ENCODE data around the gene TPR. TPM values are rescaled to one million over a fixed set of nuclear protein-coding genes. Genes with fewer than 3 reads are reported as not detected.

The TPR gene
- total and polyA plus RNA-seq, 2 experiments from 2014 or later = 58.4 to 65.1 TPM

DNA sequence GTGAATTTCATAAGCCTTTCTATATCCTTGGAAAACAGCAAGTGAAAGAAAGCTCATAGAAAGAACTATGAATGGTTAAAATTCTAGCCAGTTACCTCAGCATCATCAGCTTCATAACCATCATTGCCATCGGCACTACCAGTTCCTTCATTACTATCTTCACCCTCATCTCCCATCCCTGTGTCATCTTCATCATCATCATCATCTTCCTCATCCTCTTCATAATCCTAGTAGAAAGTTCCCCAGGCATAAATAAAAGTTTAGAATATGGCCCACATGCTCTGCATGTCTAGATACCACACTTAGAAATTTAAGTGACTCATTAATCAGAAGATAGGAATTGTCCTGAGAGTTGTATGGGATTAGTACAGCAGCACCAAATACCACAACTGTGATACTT, 49.0 kb downstream of the TPR start:
- H3K79me2 ChIP-seq = no peaks in the 10 kb centered on the region
- no peaks in the 10 kb centered on the region for H3K27me3 ChIP-seq
- no peak overlapping the region for H3K27ac ChIP-seq
- H2AFZ ChIP-seq = no peak overlapping the region
- H3K9me2 ChIP-seq (replicated peaks; ENCODE audit: insufficient read depth) = no peaks in the 10 kb centered on the region
- H3K36me3 ChIP-seq (replicated peaks; ENCODE audit: insufficient read depth, low read depth) = no peaks in the 10 kb centered on the region
- WGBS (ENCODE audit: low lambda C conversion rate, missing lambda C conversion rate) = 90% methylated on average over 1 of the region's 1 CpG
- TF ChIP-seq, protein P1, sequence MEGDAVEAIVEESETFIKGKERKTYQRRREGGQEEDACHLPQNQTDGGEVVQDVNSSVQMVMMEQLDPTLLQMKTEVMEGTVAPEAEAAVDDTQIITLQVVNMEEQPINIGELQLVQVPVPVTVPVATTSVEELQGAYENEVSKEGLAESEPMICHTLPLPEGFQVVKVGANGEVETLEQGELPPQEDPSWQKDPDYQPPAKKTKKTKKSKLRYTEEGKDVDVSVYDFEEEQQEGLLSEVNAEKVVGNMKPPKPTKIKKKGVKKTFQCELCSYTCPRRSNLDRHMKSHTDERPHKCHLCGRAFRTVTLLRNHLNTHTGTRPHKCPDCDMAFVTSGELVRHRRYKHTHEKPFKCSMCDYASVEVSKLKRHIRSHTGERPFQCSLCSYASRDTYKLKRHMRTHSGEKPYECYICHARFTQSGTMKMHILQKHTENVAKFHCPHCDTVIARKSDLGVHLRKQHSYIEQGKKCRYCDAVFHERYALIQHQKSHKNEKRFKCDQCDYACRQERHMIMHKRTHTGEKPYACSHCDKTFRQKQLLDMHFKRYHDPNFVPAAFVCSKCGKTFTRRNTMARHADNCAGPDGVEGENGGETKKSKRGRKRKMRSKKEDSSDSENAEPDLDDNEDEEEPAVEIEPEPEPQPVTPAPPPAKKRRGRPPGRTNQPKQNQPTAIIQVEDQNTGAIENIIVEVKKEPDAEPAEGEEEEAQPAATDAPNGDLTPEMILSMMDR (IDR thresholded peaks at IDR 0.05; ENCODE audit: poor library complexity) = no peak
- TF ChIP-seq EZH2 (IDR thresholded peaks at IDR 0.05; ENCODE audit: borderline replicate concordance) = no peak
- no peak for TF ChIP-seq EZH2phosphoT487 (IDR thresholded peaks at IDR 0.05; ENCODE audit: low read depth, severe bottlenecking, unreplicated experiment)
- no peak for DNase-seq (ENCODE audit: low spot score)
- no peaks in the 10 kb centered on the region for H3K4me1 ChIP-seq (ENCODE audit: insufficient read depth)
- peaks cover 5% of the 10 kb centered on the region for H4K20me1 ChIP-seq (ENCODE audit: insufficient read depth, poor library complexity, severe bottlenecking)
- H3K9me3 ChIP-seq (ENCODE audit: low read depth) = no peaks in the 10 kb centered on the region
- H3K4me2 ChIP-seq = no peak overlapping the region
- H3K4me3 ChIP-seq = no peak overlapping the region

DNA sequence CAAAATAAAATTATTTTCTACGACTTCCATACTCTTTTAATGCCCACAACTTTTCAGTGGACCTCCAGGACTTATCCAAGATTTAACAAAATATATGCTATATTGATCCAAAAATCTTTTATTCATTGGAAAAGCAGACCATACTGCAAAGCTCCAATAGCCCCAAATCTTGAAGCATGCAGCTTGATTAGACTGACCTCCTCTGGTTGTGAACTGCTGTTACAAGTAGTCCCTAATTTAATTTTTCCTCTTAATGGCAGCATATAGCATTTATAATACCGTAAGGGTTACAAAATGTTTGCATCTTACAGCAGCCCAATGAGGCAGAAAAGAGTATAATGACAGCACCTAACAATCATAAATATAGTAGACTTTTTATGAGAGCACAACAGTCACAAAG, 49.8 kb downstream of the TPR start:
- no peaks in the 10 kb centered on the region for H3K79me2 ChIP-seq

GRCh38 chr1:186323865-186324264, 51.2 kb downstream of the TPR start:
- no peak for TF ChIP-seq EZH2phosphoT487 (IDR thresholded peaks at IDR 0.05; ENCODE audit: low read depth, severe bottlenecking, unreplicated experiment)
- TF ChIP-seq, protein P1 (IDR thresholded peaks at IDR 0.05; ENCODE audit: poor library complexity) = no peak
- TF ChIP-seq EZH2 (IDR thresholded peaks at IDR 0.05; ENCODE audit: borderline replicate concordance) = no peak
- H3K36me3 ChIP-seq (replicated peaks; ENCODE audit: insufficient read depth, low read depth) = no peaks in the 10 kb centered on the region

More for the DNA sequence above, 49.8 kb downstream of the TPR start:
- Histone ChIP-seq H2AFZ (no peak overlapping the region), H3K36me3 (replicated peaks; ENCODE audit: insufficient read depth, low read depth) (no peaks in the 10 kb centered on the region), H3K4me3 (no peak overlapping the region), H4K20me1 (ENCODE audit: insufficient read depth, poor library complexity, severe bottlenecking) (peaks cover 5% of the 10 kb centered on the region), H3K4me1 (ENCODE audit: insufficient read depth) (no peaks in the 10 kb centered on the region), H3K9me2 (replicated peaks; ENCODE audit: insufficient read depth) (no peaks in the 10 kb centered on the region), H3K9me3 (ENCODE audit: low read depth) (no peaks in the 10 kb centered on the region), H3K27me3 (no peaks in the 10 kb centered on the region), H3K4me2 (no peak overlapping the region), H3K27ac (no peak overlapping the region)
- TF ChIP-seq, protein P1 (IDR thresholded peaks at IDR 0.05; ENCODE audit: poor library complexity) = no peak
- no peak for TF ChIP-seq EZH2phosphoT487 (IDR thresholded peaks at IDR 0.05; ENCODE audit: low read depth, severe bottlenecking, unreplicated experiment)
- no peak for TF ChIP-seq EZH2 (IDR thresholded peaks at IDR 0.05; ENCODE audit: borderline replicate concordance)
- DNase-seq (ENCODE audit: low spot score) = no peak
- WGBS (ENCODE audit: low lambda C conversion rate, missing lambda C conversion rate) = 94% methylated on average over 2 of the region's 2 CpGs

DNA sequence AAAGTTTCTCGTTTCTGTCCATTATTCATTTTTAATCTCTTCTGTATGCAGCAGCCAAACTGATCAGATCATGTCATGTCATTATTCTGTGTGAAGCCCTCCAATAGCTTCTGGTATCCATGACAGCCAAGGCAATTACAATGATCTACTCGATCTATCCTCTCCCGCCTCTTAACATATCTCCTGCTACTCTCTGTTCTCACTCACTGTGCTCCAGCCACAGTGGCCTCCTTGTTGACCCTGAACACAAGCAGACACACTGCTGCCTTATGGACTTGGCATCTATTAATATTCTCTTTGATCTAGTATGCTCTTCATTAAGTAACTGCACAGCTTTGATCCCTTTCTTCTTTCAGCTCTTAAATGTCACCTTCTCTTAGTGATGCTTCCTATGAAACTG, 59.5 kb downstream of the TPR start:
- H4K20me1 ChIP-seq (ENCODE audit: insufficient read depth, poor library complexity, severe bottlenecking) = no peaks in the 10 kb centered on the region
- TF ChIP-seq, protein P1 (IDR thresholded peaks at IDR 0.05; ENCODE audit: poor library complexity) = no peak
- no peak for TF ChIP-seq EZH2 (IDR thresholded peaks at IDR 0.05; ENCODE audit: borderline replicate concordance)
- no peak for TF ChIP-seq EZH2phosphoT487 (IDR thresholded peaks at IDR 0.05; ENCODE audit: low read depth, severe bottlenecking, unreplicated experiment)
- no peak overlapping the region for H3K4me2 ChIP-seq
- H3K79me2 ChIP-seq = no peaks in the 10 kb centered on the region
- no peaks in the 10 kb centered on the region for H3K27me3 ChIP-seq
- no peaks in the 10 kb centered on the region for H3K4me1 ChIP-seq (ENCODE audit: insufficient read depth)
- H3K4me3 ChIP-seq = no peak overlapping the region
- H2AFZ ChIP-seq = no peak overlapping the region
- 74% methylated on average over 3 of the region's 3 CpGs for WGBS (ENCODE audit: low lambda C conversion rate, missing lambda C conversion rate)
- H3K9me3 ChIP-seq (ENCODE audit: low read depth) = no peaks in the 10 kb centered on the region
- H3K36me3 ChIP-seq (replicated peaks; ENCODE audit: insufficient read depth, low read depth) = no peaks in the 10 kb centered on the region
- no peak overlapping the region for H3K27ac ChIP-seq
- no peaks in the 10 kb centered on the region for H3K9me2 ChIP-seq (replicated peaks; ENCODE audit: insufficient read depth)
- no peak for DNase-seq (ENCODE audit: low spot score)

More at GRCh38 chr1:186323865-186324264, 51.2 kb downstream of the TPR start:
- Histone ChIP-seq H3K9me3 (ENCODE audit: low read depth) (no peaks in the 10 kb centered on the region), H2AFZ (no peak overlapping the region), H3K4me1 (ENCODE audit: insufficient read depth) (no peaks in the 10 kb centered on the region), H3K4me3 (no peak overlapping the region), H3K27me3 (no peaks in the 10 kb centered on the region), H3K4me2 (no peak overlapping the region), H3K79me2 (no peaks in the 10 kb centered on the region), H3K27ac (no peak overlapping the region), H4K20me1 (ENCODE audit: insufficient read depth, poor library complexity, severe bottlenecking) (peaks cover 5% of the 10 kb centered on the region), H3K9me2 (replicated peaks; ENCODE audit: insufficient read depth) (no peaks in the 10 kb centered on the region)
- 94% methylated on average over 4 of the region's 4 CpGs for WGBS (ENCODE audit: low lambda C conversion rate, missing lambda C conversion rate)
- DNase-seq (ENCODE audit: low spot score) = no peak

Measured in hepatocyte (in vitro differentiated cells).